H1 (cell line): ENCODE results near the gene GSTM2. TPM values are rescaled to one million over a fixed set of nuclear protein-coding genes. Genes with fewer than 3 reads are reported as not detected.

Source experiments
- ASH2L ChIP-seq: fragments of 200-600, 300-600 bp; sonication (generic); IDR thresholded peaks from one replicate; pipeline ENCODE4 v1.7.1; 2017; ENCODE audit warnings: low read length
- ATF3 ChIP-seq: IDR thresholded peaks from 2 replicates; pipeline ENCODE4 v1.6.1; 2011; ENCODE audit warnings: low read depth, mild to moderate bottlenecking, low read length; ENCODE audit not compliant: insufficient read depth
- BCL11A ChIP-seq, 2 experiments: IDR thresholded peaks; one replicate each; pipeline ENCODE4 v1.6.1; 2011; ENCODE audit warnings: low read depth in 2 of 2, low read length in 2 of 2, mild to moderate bottlenecking in 2 of 2
- CEBPB ChIP-seq: IDR thresholded peaks from 2 replicates; pipeline ENCODE4 v1.6.1; 2012; ENCODE audit warnings: low read depth, low read length
- CHD1 ChIP-seq: IDR thresholded peaks from 2 replicates; pipeline ENCODE4 v1.6.1; 2012; ENCODE audit warnings: low read depth, low read length, improper control_type of control experiment
- CREB1 ChIP-seq: IDR thresholded peaks from 2 replicates; pipeline ENCODE4 v1.6.1; 2012; ENCODE audit warnings: inconsistent platforms
- CTBP2 ChIP-seq: IDR thresholded peaks from 2 replicates; pipeline ENCODE4 v1.7.0; 2011; ENCODE audit warnings: borderline replicate concordance, mild to moderate bottlenecking, moderate library complexity, mixed read lengths, low read length; ENCODE audit not compliant: insufficient read depth, insufficient read length
- EZH2 ChIP-seq: fragments of 200-600 bp; sonication (generic); IDR thresholded peaks from 2 replicates; pipeline ENCODE4 v1.7.1; 2012; ENCODE audit warnings: low read depth, mild to moderate bottlenecking, moderate library complexity, low read length, inconsistent platforms; ENCODE audit not compliant: severe bottlenecking
- GABPA ChIP-seq: IDR thresholded peaks from 2 replicates; pipeline ENCODE4 v1.6.1; 2011; ENCODE audit warnings: mild to moderate bottlenecking, low read length, moderate library complexity, borderline replicate concordance; ENCODE audit not compliant: insufficient read depth
- HDAC6 ChIP-seq: IDR thresholded peaks from one replicate; pipeline ENCODE4 v1.7.1; 2012; ENCODE audit warnings: low read depth, mild to moderate bottlenecking, inconsistent platforms, low read length, moderate library complexity
- JUN ChIP-seq: IDR thresholded peaks from 2 replicates; pipeline ENCODE4 v1.6.1; 2011; ENCODE audit warnings: low read depth, mild to moderate bottlenecking, improper control_type of control experiment, low read length
- MAFK ChIP-seq: IDR thresholded peaks from 2 replicates; pipeline ENCODE4 v1.6.1; 2012; ENCODE audit warnings: low read depth, mild to moderate bottlenecking, improper control_type of control experiment, low read length
- NRF1 ChIP-seq: IDR thresholded peaks from 2 replicates; pipeline ENCODE4 v1.6.1; 2011; ENCODE audit warnings: mild to moderate bottlenecking, low read depth, low read length, improper control_type of control experiment
- PHF8 ChIP-seq: fragments of 200-600 bp; sonication (generic); conservative IDR thresholded peaks from 2 replicates; pipeline ENCODE4 v1.7.1; 2012; ENCODE audit warnings: low read depth, mild to moderate bottlenecking, inconsistent platforms, low read length, moderate library complexity
- POU5F1 ChIP-seq: IDR thresholded peaks from 2 replicates; pipeline ENCODE4 v1.6.1; 2011; ENCODE audit warnings: low read depth, mild to moderate bottlenecking, low read length, moderate library complexity
- RXRA ChIP-seq: IDR thresholded peaks from 2 replicates; pipeline ENCODE4 v1.6.1; 2011; ENCODE audit warnings: low read depth, mild to moderate bottlenecking, low read length, moderate library complexity; ENCODE audit not compliant: insufficient read depth
- SAP30 ChIP-seq: fragments of 300-600 bp; sonication (generic); IDR thresholded peaks from 2 replicates; pipeline ENCODE4 v1.7.1; 2012; ENCODE audit warnings: low read length, moderate library complexity, mild to moderate bottlenecking, inconsistent platforms; ENCODE audit not compliant: insufficient read depth, insufficient replicate concordance
- SP1 ChIP-seq: IDR thresholded peaks from 2 replicates; pipeline ENCODE4 v1.6.1; 2011; ENCODE audit warnings: low read depth, low read length
- SRF ChIP-seq: IDR thresholded peaks from 2 replicates; pipeline ENCODE4 v1.6.1; 2011; ENCODE audit warnings: mild to moderate bottlenecking, low read depth, low read length, moderate library complexity
- TAF1 ChIP-seq: IDR thresholded peaks from 2 replicates; pipeline ENCODE4 v1.6.1; 2011; ENCODE audit warnings: mild to moderate bottlenecking, low read depth, low read length
- TCF12 ChIP-seq: IDR thresholded peaks from 2 replicates; pipeline ENCODE4 v1.6.1; 2011; ENCODE audit warnings: low read depth, mild to moderate bottlenecking, low read length
- TEAD4 ChIP-seq: IDR thresholded peaks from 2 replicates; pipeline ENCODE4 v1.6.1; 2012; ENCODE audit warnings: low read depth, low read length, inconsistent platforms, mixed read lengths
- USF2 ChIP-seq: IDR thresholded peaks from 2 replicates; pipeline ENCODE4 v1.6.1; 2011; ENCODE audit warnings: low read length, improper control_type of control experiment
- YY1 ChIP-seq: IDR thresholded peaks from 2 replicates; pipeline ENCODE4 v1.6.1; 2011; ENCODE audit warnings: low read depth, mild to moderate bottlenecking, low read length
- polyA plus RNA-seq, 7 experiments: library from polyadenylated mRNA; depleted of rRNA in 3 of 7; stranded (reverse) in 5 of 7; unstranded in 2 of 7; fragments of >200 nt in 5 of 7; fragments of 200-250 nt in 2 of 7; gene quantifications; 1 replicate in 5 of 7; 2 replicates in 1 of 7; 4 replicates in 1 of 7; pipeline versions ENCODE4 v1.2.1 to v1.2.3, GENCODE V29; 2011 to 2013; ENCODE audit warnings: missing spikeins in 2 of 7, mixed read lengths in 2 of 7
- total RNA-seq: library from RNA; stranded (reverse); fragmentation: NEBNext Ultra II Directional; extraction: Animal tissue kit (Norgen Biotek cat#: 25700); gene quantifications from 2 replicates; pipeline ENCODE4 v1.2.1, GENCODE V29; 2021

GSTM2 gene
- total and polyA plus RNA-seq, 2 of the 8 experiments (the other 6 are each of a cell fraction or from before 2014, with no cell fraction given) = 9.6 to 23.1 TPM

- TF ChIP-seq POU5F1 (no peak), ATF3 (no peak), CHD1 (no peak), USF2 (peak; percentile 59; the same call in 1 of the 2 replicates), MAFK (no peak), ASH2L (peak; percentile 55), HDAC6 (no peak), SP1 (no peak), SRF (no peak), BCL11A (IDR thresholded peaks at IDR 0.05; ENCODE audit: low read depth in 2 of 2, low read length in 2 of 2) (no peak), SAP30 (no peak), CREB1 (no peak), TEAD4 (no peak), TCF12 (no peak), GABPA (no peak), TAF1 (peak; percentile 68), YY1 (0 out of 2 replicates have a peak, but pooled peaks have one; percentile 45), JUN (no peak), CTBP2 (no peak), NRF1 (no peak), CEBPB (no peak), PHF8 (peak; percentile 77), RXRA (no peak), EZH2 (no peak)
These were observed 48.1 kb upstream of the GSTM2 start, which contains the start of the genes AMPD2 and GNAT2 (continued) for GRCh38 chr1:109619576-109620400.
